Measurements from ENCODE around the gene TREML4.
A peak's percentile ranks its signal among the peaks of the same experiment; 100 is the strongest.
"Not testable (repeated sequence)": the region's sequence is repeated elsewhere in the genome, so short reads cannot be mapped to it uniquely, and the experiment has no call there.

The TREML4 gene

DNA sequence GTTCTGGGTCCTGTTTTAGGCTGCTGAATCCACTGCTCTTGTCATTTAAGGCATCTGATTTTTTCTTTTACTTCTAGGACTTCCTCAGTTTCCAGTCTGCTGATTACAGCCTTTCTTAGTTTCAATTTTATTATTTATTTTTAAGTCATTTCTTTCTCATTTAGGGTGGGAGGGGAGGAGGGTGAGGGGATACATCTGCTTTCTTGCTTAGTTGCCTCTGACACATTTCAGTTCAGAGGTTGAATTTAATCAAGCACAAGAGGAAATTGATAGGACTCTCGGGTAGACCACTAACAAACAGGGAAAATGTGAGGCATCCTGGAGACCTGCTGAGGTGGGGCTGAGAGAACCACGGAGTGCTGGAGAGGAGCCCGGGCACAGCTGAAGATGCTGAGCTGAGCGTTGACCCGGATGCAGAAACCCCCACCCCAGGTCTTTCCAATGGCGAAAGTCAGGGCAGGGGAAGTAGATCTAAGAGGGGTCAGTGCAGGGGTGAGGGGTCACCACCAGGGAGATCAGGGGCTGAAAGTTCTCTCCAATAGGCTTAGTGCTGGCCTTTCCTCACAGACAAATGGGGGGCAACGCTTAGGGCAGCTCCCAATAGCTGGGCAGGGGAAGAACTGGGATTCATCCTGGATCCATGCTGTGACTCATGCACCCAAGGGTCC is 19.6 kb upstream of the TREML4 start:
- no peak for DNase-seq

DNA sequence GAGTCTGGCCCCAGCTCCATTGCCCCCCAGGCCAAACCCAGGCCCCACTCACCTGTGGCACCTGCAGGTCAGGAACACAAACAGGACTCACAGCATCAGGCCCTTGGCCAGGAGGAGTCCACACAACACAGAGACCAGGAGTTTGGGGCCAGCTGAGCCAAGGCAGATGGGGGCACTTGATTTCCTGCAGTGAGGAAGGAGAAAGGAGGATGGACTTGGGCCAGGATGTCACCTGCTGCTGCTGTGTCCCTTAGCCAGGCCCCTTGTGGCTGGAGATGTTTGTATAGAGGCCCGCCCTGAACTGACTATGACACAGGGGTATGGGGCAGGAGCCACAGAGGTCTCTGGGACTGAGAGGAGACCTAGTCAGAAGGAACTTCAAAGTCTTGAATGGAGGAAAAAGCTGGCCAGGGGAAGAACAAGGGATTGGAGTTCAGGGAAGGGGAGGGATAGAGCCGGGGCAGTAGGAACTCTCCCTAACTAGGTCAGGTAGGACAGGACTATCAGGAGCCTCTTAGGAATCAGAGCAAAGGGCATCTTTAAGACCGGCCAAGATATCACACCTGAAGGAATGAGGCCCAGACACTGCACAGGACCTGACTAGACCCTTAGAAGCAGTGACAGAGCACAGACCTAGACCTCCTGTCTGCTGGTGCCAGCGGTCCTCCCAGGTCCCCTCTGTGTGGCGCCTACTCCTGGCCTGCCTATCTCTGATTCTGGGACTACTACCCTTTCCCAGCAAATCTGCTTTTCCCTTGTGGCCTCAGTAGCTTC is 18.4 kb upstream of the TREML4 start:
- no peak for DNase-seq

DNA sequence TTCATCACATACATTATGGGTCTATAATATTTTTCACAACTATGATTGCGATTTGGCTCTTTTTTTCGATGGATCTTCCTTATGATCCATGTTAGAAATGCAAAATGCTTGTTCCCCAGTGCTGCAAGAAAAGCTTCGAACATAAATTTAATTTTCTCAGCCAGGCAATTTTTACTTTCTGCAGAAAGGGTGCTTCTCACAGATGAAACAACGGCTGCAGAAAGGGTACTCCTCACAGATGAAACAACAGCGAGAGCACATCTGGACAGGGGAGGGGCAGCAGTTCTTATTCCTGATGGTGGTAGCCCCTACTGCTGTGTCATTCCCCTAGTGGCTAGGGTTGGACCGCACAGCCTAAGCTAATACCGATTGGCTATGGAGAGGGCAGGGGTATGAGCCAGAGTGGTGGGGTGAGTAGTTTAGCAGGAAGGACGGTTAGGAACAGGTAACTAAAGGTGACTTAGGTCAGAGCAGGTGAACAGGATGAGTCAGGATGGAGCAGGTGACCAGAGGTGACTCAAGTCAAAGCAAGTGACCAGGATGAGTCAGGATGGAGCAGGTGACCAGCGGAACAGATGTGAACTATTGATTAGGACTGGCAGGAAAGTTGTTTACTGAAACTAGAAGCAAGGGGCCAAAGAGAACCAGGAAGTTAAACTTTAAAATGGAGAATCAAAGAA is 13.4 kb upstream of the TREML4 start:
- DNase-seq = no peak

DNA sequence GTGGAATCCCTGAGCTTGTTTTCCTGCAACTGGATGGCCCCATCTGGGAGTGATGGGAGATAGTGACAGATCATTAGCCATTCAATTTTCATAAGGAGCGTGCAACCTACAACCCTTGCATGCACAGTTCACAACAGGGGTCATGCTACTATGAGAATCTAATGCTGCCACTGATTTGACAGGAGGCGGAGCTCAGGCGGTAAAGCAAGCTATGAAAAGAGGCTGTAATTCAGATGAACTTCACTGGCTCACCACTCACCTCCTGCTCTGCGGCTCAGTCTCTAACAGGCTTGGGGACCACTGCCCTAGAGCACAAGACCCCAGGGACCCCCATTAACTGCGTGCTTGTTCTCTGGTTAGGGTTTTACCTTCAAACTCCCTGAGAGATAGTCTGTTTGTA is 12.4 kb upstream of the TREML4 start:
- no peak for DNase-seq

DNA sequence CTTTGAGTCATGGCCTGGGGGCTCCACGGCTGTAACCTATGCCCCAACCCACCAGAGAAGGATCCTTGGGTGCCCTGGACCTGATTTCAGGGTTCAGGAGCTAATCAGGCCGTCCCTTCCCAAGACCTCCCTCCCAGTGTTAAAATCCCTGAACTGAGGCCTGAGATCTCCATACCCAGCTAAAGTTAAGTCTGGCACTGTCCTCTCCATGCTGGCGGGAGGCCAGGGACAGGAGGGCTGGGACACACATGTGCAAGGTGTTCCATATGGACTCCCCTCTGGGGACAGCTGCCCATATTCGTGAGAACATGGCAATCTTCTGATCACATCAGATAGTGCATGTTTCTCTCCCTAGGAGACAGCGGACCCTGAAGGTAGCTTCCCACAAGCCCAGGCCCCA is 11.5 kb upstream of the TREML4 start:
- DNase-seq = no peak

- no peak for DNase-seq
These were observed 6.1 kb upstream of the TREML4 start for GRCh38 chr6:41222045-41222444.

GRCh38 chr6:41222513-41222912 is 5.6 kb upstream of the TREML4 start:
- DNase-seq = no peak

- DNase-seq = no peak
These were observed 3.3 kb upstream of the TREML4 start for GRCh38 chr6:41224800-41225199.

DNA sequence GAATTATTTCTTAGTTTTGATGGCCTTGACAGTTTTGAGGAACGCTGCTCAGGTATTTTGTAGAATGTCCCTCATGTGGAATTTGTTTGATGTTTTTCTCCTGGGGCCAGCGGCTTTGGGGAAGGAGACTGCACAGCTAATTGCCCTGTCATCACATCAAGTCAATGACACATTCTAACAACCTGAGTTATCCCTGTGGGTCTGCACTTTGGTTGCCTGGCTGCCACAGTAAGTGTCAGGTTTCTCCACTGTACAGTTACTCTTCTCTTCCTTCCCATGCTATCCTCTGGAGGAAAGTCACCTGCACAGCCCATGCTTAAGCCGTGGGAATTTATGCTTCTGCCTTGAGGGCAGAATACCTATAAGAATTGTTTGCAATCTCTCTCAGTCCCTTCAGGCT is 1.4 kb upstream of the TREML4 start:
- DNase-seq = peak; percentile 44

- DNase-seq = no peak
These were observed 467 bp downstream of the TREML4 start for GRCh38 chr6:41228616-41229015.

DNA sequence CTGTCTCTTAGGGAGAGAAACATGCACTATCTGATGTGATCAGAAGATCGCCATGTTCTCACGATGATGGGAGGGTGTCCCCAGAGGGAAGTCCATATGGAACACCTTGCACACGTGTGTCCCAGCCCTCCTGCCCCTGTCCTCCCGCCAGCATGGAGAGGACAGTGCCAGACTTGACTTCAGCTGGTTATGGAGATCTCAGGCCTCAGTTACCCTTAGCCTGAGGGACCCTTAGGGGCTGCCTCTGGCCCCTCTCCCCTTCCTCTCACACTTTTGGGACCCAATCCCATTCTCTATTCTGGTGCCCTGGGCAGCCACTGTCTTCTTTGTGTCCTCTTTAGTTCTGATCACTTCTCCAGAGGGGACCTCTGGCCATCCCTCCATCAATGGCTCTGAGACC is 1.6 kb downstream of the TREML4 start:
- no peak for DNase-seq

DNA sequence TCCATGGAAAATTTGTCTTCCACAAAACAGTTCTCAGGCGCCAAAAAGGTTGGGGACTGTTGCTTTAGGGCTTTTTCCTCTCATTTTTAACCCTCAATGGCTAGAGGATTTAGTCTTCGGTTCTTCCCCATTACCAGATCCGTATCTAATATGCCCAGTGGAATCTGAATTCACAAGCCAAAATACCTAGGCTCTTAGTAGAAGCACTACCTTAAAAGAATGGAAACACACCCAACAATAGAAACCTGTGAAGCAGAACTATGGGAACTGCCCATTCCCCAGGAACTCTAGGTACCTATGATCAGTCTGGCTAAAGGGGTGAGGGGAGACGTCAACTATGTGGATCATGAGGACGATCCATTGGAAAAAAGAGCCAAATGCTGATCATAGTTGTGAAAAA is 3.1 kb downstream of the TREML4 start:
- no peak for DNase-seq

DNA sequence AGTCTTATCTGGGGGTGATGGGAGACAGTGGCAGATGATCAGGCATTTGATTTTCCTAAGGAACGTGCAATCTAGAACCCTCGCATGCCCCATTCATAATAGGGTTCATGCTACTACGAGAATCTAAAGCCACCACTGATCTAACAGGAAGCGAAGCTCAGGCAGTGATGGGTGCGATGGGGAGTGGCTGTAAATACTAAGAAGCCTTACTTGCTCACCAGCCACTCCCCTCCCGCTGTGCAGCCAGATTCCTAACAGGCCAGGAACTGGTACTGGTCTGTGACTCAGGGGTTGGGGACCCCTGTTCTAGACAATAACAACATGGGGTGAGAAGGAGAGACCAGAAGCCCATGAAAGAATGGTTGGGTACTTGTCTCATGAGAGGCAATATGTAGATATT is 4.5 kb downstream of the TREML4 start:
- no peak for DNase-seq

GRCh38 chr6:41236276-41236675 is 8.1 kb downstream of the TREML4 start:
- no peak for DNase-seq

- no peak for DNase-seq
These were observed 9.0 kb downstream of the TREML4 start for GRCh38 chr6:41237128-41237527.

- DNase-seq = no peak
These were observed 11.5 kb downstream of the TREML4 start for GRCh38 chr6:41239467-41240159.

- DNase-seq = not testable (repeated sequence)
These were observed 18.4 kb downstream of the TREML4 start for GRCh38 chr6:41246529-41246928.

DNA sequence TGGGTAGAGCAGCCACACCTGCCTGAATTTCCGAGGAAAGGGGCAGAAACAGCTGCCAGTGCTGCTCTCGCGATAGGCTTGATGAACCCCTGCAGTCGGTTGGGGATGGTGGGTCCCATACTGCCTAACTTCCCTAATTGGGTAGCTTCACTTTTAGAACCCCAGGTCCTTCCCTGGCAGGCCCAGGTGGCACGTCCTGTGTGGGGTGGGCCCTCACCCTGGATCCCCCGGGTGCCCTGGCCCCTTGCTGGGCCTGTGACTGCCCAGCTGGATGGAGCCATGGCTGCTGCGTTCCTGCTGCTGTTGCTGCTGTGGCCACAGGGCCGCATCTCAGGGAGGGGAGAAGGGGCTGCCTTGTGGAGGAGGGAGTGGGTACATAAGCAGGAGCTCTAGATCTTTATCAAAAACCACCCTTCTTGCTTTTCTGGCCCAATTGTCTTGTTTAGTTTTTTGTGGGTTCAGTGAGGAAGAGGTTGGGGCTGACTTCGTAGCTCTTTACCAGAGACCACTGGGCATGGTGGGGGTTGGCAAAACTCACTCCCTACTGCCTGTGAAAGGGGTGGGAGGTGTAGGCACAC is 19.2 kb downstream of the TREML4 start:
- no peak for DNase-seq

- no peak for DNase-seq
These were observed 19.9 kb downstream of the TREML4 start for GRCh38 chr6:41247882-41248705.

DNA sequence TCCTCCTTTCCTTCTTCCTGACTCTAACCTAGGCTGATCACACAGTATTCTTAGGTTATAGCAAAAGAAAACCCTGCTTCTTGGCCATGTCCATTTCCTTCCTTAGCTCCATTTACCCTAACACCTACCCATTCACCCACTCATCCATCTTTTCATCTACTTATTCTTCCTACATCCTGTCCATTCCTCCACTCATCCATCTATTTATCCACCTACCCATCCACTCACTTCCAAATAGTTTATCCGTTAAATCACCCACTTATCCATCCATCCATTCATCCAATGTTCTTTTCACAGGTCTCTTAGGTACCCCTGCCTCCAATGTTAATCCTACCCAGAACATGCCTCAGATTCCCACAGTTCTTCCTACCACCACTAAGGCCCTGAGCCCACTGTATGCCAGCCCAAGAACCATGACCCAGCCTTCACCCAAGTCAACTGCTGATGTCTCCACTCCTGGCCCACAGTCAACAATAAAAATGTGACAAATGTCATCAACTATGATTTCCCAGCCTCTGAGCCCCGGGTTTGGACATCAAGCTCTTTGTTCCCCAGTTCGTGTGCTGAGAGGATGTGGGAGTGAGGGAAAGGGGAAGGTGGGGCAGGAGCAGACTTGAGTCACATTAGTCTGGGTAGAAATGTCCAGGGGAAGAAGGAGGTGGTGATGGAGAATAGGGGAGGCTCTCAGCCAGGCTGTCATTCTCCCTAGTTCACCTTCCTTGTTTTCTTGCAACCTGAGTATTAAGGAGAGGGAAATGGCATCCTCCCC is 24.4 kb downstream of the TREML4 start:
- DNase-seq = no peak

GRCh38 chr6:41255110-41255509 is 27.0 kb downstream of the TREML4 start:
- DNase-seq = no peak
